ENCODE data around the gene TCERG1L.

TCERG1L gene

GRCh38 chr10:131093795-131094366 is 217.6 kb downstream of the TCERG1L start:
- Histone ChIP-seq H3K36me3 (no peaks in the 10 kb centered on the region), H3K4me3 (ENCODE audit: low read depth, low read length) (no peak overlapping the region), H3K27ac (no peak overlapping the region; the same call in 1 of the 2 replicates), H3K9me3 (ENCODE audit: severe bottlenecking) (peaks cover 3% of the 10 kb centered on the region), H3K27me3 (ENCODE audit: insufficient read depth, low read depth, severe bottlenecking) (no peaks in the 10 kb centered on the region)
- no peak for TF ChIP-seq CTCF (IDR thresholded peaks at IDR 0.05; ENCODE audit: low read depth, low read length)
- no peak for DNase-seq

- Histone ChIP-seq H3K4me3 (ENCODE audit: low read depth, low read length) (no peak overlapping the region), H3K27ac (no peak overlapping the region), H3K36me3 (no peaks in the 10 kb centered on the region), H3K9me3 (ENCODE audit: severe bottlenecking) (peaks cover 3% of the 10 kb centered on the region), H3K27me3 (ENCODE audit: insufficient read depth, low read depth, severe bottlenecking) (no peaks in the 10 kb centered on the region)
- no peak for TF ChIP-seq CTCF (IDR thresholded peaks at IDR 0.05; ENCODE audit: low read depth, low read length)
- no peak for DNase-seq
Measured at GRCh38 chr10:131093346-131093745, 218.2 kb downstream of the TCERG1L start.

DNA sequence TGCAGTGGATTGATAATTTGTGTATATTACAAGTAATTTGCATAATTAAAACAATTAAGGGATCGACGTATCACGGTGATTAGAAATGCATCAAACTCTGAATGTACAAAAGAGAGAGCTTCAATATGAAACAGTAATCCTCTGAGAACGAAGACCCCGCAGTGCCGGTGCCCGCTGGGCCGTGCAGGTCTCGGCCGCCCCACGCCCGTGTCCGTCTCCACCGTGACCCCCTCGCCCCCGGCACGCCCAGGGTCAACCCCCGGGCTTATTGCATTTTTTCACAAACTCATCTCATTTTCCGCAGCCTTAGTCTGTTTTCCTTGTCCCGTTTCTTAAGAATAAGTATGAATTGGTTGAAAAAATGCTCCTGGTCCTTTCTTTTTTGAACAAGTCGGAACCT is 218.6 kb downstream of the TCERG1L start:
- H3K9me3 ChIP-seq (ENCODE audit: severe bottlenecking), result peaks cover 3% of the 10 kb centered on the region
- no peak for TF ChIP-seq CTCF (IDR thresholded peaks at IDR 0.05; ENCODE audit: low read depth, low read length)
- H3K4me3 ChIP-seq (ENCODE audit: low read depth, low read length), result no peak overlapping the region
- H3K27me3 ChIP-seq (ENCODE audit: insufficient read depth, low read depth, severe bottlenecking), result no peaks in the 10 kb centered on the region
- no peak overlapping the region for H3K27ac ChIP-seq
- no peaks in the 10 kb centered on the region for H3K36me3 ChIP-seq
- no peak for DNase-seq

DNA sequence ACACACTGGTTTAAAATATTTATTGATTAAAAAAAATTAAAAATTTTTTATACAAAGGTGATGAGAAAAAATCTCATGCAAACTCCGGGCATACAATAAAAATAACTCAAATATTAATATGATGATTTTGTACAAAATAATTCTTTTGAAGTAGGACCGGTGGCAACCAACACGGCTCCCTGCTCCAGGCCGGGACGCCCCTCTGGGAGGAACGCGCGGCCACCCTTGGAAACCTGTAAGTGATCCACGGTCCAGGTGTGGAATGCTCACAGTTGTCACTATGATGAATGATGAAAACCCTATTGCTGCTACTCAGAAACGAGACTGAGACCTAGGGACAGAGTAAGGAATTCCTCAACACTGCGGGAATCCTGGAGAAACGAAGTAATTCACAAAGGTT is 219.1 kb downstream of the TCERG1L start:
- no peak overlapping the region for H3K27ac ChIP-seq
- H3K9me3 ChIP-seq (ENCODE audit: severe bottlenecking), result peaks cover 3% of the 10 kb centered on the region
- H3K27me3 ChIP-seq (ENCODE audit: insufficient read depth, low read depth, severe bottlenecking), result no peaks in the 10 kb centered on the region
- H3K36me3 ChIP-seq, result no peaks in the 10 kb centered on the region
- no peak for DNase-seq
- no peak overlapping the region for H3K4me3 ChIP-seq (ENCODE audit: low read depth, low read length)
- no peak for TF ChIP-seq CTCF (IDR thresholded peaks at IDR 0.05; ENCODE audit: low read depth, low read length)

DNA sequence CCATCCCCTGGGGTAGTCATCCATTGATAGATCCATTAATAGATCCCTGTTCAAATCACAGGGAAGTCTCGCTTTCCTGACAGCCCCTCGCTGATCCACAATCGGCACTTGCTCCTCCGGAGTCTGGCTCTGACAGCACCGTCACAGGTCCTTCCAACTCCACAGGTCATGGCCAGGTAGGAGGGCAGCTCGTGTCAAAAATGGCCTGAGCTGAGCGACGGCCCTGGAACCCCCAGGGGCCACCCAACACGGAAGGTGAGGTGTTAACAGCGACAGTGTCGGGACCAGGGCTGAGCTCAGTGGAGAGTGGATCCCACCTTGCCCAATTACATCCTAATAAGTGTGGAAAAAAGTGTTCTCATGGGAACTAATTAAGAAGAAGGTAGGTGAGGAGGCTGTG is 219.8 kb downstream of the TCERG1L start:
- H3K36me3 ChIP-seq, result no peaks in the 10 kb centered on the region
- TF ChIP-seq CTCF (IDR thresholded peaks at IDR 0.05; ENCODE audit: low read depth, low read length), result no peak
- no peak for DNase-seq
- H3K4me3 ChIP-seq (ENCODE audit: low read depth, low read length), result no peak overlapping the region
- no peak overlapping the region for H3K27ac ChIP-seq
- H3K9me3 ChIP-seq (ENCODE audit: severe bottlenecking), result peaks cover 3% of the 10 kb centered on the region
- no peaks in the 10 kb centered on the region for H3K27me3 ChIP-seq (ENCODE audit: insufficient read depth, low read depth, severe bottlenecking)

Measured in WERI-Rb-1 (cell line).